BE2C (cell line): ENCODE measurements around the gene PATZ1.

Source experiments
- DNase-seq: peaks from one replicate; pipeline ENCODE4 v3.0.0-alpha.2; 2020
- H3K27me3 ChIP-seq: fragments of 250-450 bp; sonication (Bioruptor Pico); 2 replicates; pipeline ENCODE4 v1.5.1; 2020; ENCODE audit warnings: mild to moderate bottlenecking
- H3K36me3 ChIP-seq: fragments of 250-450 bp; sonication (Bioruptor Pico); 2 replicates; pipeline ENCODE4 v1.5.1; 2020; ENCODE audit warnings: mild to moderate bottlenecking
- H3K4me1 ChIP-seq: fragments of 250-450 bp; sonication (Bioruptor Pico); 2 replicates; pipeline ENCODE4 v1.5.1; 2020
- H3K4me3 ChIP-seq: 2 replicates; pipeline ENCODE4 v1.5.1; 2011; ENCODE audit warnings: low read depth, low read length
- H3K9me3 ChIP-seq: fragments of 250-450 bp; sonication (Bioruptor Pico); 2 replicates; pipeline ENCODE4 v1.5.1; 2020
- CTCF ChIP-seq: IDR thresholded peaks from 2 replicates; pipeline ENCODE4 v1.5.1; 2012; ENCODE audit warnings: mild to moderate bottlenecking, low read depth, low read length

PATZ1 gene

GRCh38 chr22:31363885-31364465, 17.8 kb upstream of the PATZ1 start:
- TF ChIP-seq CTCF: no peak
- no peaks in the 10 kb centered on the region for H3K36me3 ChIP-seq
- no peaks in the 10 kb centered on the region for H3K9me3 ChIP-seq
- H3K4me3 ChIP-seq: no peak overlapping the region
- H3K4me1 ChIP-seq: no peaks in the 10 kb centered on the region
- H3K27me3 ChIP-seq: no peaks in the 10 kb centered on the region
- DNase-seq: no peak

GRCh38 chr22:31361743-31362142, 15.6 kb upstream of the PATZ1 start:
- DNase-seq: no peak
- no peak overlapping the region for H3K4me3 ChIP-seq
- H3K4me1 ChIP-seq: no peaks in the 10 kb centered on the region
- no peaks in the 10 kb centered on the region for H3K9me3 ChIP-seq
- no peaks in the 10 kb centered on the region for H3K36me3 ChIP-seq
- no peak for TF ChIP-seq CTCF
- H3K27me3 ChIP-seq: no peaks in the 10 kb centered on the region

- Histone ChIP-seq H3K27me3 (no peaks in the 10 kb centered on the region), H3K36me3 (no peaks in the 10 kb centered on the region), H3K9me3 (no peaks in the 10 kb centered on the region), H3K4me1 (no peaks in the 10 kb centered on the region), H3K4me3 (no peak overlapping the region)
- DNase-seq: no peak
- no peak for TF ChIP-seq CTCF
Observed at GRCh38 chr22:31360029-31360428, 13.9 kb upstream of the PATZ1 start.

DNA sequence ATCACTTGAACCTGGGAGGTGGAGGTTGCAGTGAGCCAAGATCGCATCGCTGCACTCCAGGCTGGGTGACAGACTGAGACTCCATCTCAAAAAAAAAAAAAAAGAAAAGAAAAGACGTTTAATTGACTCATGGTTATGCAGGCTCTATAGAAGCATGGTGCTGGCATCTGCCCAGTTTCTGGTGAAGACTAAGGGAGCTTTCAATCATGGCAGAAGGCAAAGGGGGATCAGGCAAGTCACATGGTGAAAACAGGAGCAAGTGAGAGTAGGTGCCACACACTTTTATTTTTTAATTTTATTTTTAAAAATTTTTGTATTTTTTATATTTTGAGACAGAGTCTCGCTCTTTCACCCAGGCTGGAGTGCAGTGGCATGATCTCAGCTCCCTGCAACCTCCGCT, 8.4 kb upstream of the PATZ1 start:
- Histone ChIP-seq H3K9me3 (no peaks in the 10 kb centered on the region), H3K4me3 (no peak overlapping the region), H3K36me3 (no peaks in the 10 kb centered on the region), H3K27me3 (no peaks in the 10 kb centered on the region), H3K4me1 (peaks cover 8% of the 10 kb centered on the region)
- no peak for TF ChIP-seq CTCF
- no peak for DNase-seq

- H3K36me3 ChIP-seq: no peaks in the 10 kb centered on the region
- H3K4me1 ChIP-seq: peaks cover 8% of the 10 kb centered on the region
- DNase-seq: peak; percentile 83
- no peak overlapping the region for H3K4me3 ChIP-seq
- H3K27me3 ChIP-seq: no peaks in the 10 kb centered on the region
- H3K9me3 ChIP-seq: no peaks in the 10 kb centered on the region
- no peak for TF ChIP-seq CTCF
Observed at GRCh38 chr22:31350410-31350863, 4.3 kb upstream of the PATZ1 start.

GRCh38 chr22:31349960-31350359, 3.8 kb upstream of the PATZ1 start:
- Histone ChIP-seq H3K27me3 (no peaks in the 10 kb centered on the region), H3K4me3 (no peak overlapping the region), H3K9me3 (no peaks in the 10 kb centered on the region), H3K4me1 (peaks cover 8% of the 10 kb centered on the region), H3K36me3 (no peaks in the 10 kb centered on the region; the same call in 1 of the 2 replicates)
- DNase-seq: no peak
- no peak for TF ChIP-seq CTCF
